ENCODE measurements around the gene PCDHAC1.

PCDHAC1 gene

GRCh38 chr5:140969880-140970279 lies 43.8 kb downstream of the PCDHAC1 start:
- no peak for DNase-seq

- DNase-seq = no peak
These were observed 47.5 kb downstream of the PCDHAC1 start for GRCh38 chr5:140973550-140973949.

- no peak for DNase-seq
These were observed 50.9 kb downstream of the PCDHAC1 start for GRCh38 chr5:140977003-140977402.

DNA sequence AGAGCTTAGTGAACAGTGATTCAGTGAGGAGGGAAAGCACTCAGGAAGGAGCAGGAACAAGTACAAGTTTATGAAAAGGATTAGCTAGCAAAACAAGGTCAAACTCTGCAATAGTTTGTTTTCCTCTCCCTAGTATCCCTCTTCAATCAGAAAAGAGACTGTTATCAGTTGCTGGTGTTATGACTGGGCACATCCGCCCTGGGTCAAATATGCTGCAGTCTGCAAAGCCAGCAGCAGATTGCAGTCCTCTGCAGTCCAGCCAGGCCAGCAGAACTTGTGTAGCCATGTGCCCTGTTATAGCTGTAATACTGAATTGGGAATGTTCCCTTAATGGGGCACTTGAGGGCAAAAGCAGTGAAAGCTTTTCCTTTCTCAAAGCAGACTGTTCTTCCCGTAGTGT lies 52.2 kb downstream of the PCDHAC1 start:
- no peak for DNase-seq

DNA sequence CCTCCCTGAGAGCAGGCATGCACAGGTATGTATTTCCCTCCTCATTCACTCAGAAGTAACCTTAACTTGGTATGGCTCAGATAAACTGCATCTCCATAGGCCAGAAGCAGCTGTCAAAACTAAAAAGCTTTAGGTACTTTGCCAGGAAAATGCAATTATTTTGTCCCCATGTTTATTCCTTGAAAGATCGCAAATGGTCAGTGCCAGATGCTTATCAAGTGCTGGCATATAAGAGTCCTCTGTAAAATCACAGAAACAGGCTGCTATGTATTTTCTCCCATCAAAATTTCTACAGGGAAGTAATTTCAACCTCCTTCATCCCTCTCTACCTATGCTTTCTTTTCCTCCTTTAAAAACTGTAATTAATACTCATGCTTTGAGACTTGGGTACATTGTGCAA lies 52.9 kb downstream of the PCDHAC1 start:
- DNase-seq = no peak

Data from activated CD4-positive, alpha-beta T cell treated with anti-CD3 and anti-CD28 coated beads, Interleukin-2, amount 50 U/mL, for 16 hours (primary cell).